GM19193 (cell line): ENCODE measurements around the gene PDE8B.

Experiments used
- POLR2A ChIP-seq: IDR thresholded peaks from 4 replicates; pipeline ENCODE4 v1.6.1; 2011; ENCODE audit not compliant: insufficient read depth, insufficient read length; ENCODE audit errors: extremely low read depth

PDE8B gene

DNA sequence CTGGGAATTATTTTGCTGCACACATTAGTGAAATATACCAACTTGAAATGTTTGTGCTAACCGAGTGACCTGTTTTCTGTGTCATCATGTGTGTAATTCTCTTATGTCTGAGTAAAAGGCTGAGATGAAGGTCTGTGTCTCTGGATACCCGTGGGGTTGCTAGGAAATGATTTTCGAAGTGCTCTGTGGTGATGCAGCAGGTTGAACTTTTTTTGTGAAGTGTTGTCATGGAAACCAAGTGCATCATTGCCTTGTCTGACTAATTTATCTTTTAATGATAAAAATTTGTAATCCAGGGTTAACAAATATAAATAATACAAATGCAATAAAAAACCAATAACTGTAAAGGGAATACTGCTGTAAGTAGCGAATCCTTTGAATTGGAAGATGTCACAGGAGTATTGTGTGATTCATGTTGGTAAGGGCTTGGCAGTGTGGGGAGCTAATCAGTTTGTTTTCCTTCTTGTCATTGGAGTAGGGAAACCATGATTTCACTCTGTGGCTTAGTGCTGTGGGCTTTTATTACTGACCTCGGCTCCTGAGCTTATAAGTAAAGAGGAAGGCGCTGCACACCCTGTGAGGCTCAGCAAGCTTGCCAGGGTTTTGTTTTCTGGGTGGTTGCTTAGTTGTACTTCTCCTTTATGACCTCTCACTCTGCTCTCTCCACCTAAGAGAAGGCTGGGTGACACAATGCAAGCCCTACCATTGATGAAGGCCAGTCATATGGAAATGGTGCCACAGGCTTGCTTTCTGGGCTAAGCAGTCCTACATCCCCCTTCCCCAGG, 22.3 kb downstream of the PDE8B start:
- TF ChIP-seq POLR2A = no peak

DNA sequence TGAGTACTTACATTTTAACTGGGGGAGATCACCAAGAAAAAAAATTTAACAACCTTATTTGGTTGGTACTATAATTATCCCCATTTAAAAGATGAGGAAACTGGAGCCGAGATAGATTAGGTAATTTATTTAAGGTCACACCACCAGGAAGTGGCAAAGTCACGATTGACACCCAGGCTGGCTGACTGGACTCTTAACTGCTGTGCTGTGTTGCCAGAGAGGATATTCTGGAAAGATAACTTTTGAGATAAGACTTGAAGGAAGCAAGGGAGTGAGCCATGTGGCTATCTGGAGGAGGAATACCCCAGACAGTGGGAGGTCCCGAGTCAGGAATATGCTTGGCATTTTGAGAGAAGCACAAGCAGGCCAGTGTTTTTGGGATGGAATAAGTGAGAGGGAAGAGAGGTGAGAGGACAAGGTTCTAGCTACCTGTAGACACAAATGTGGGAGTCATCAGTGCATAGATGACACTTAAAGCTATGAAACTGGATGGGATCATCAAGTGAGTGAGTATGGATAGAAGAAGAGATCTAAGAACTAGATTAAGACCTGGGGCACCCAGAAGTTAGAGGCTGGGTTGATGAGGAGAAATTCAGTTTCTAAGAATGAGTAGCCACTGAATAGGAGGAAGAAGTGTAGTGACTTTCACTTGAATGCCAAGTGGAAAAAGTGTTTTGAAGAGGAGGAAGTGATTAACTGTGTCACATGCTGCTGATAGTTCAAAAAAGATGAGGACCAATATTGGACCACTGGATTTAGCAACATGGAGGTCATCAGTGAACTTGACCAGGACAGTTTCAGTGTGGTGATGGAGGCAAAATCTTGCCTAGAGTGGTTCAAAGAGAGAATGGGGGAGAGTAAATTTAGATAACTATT, 25.6 kb downstream of the PDE8B start:
- no peak for TF ChIP-seq POLR2A

DNA sequence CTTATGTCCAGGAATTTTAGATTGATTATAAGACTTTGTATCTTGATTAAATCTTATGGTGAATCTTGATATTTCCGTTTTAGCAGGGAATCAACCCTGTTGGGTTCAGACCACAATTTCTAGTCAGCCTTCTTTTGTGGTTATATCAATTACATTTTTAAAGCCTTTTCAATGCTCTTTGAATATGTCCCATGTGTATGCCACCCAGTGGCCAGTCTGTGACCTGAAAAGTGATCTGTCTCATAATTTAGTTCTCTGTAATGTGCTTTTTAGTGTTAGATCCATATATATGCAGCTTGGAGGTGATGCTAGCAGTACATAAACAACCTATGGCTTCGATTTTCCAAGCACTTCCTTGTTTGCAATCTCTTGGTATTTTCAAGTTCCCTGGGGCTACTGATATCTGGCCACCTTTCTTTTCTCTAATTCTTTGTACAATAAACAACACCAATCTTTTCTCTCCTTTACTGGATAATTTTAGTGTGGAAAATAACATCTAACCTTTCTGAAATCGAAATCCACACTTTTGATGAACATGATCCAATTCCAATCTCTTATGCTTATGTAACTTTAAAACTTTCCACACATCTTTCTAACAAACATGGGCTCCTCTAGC, 28.8 kb downstream of the PDE8B start:
- TF ChIP-seq POLR2A = no peak

DNA sequence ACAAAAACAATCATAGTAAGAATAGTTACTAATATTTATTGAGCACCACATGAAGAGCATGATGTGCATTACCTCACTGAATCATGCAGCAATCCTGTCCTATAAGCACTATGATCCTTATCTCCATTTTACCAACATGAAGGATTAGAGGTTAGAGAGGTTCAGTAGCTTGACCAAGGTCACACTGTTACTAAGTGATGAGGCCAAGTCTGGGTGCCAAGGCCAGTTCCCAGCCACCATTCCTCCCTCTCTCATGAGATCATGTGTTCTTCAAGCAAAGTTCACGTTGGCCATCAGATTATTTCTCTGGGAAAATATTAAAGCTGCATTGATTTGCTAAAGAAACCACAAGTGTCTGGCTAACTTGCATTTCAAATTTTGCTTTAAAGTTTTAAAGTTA, 31.0 kb downstream of the PDE8B start:
- TF ChIP-seq POLR2A = no peak

DNA sequence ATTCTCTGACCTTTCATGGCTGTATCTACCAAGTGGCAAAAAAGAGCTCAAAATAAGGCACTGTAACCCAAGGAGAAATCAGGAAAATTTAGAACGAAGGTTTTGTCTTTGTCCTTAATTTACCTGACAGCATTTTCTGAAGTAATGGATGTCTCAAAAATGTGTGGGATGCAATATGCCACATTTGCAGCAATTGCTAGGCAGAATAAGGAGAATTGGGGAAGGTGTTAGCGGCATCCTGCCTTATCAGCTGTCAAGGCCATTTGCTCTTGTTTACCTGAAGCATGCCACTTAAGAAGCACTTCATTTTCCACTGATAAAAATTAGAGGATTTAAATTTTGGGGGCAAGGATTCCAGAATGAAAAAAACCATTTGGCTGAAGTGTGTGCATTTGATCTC, 39.0 kb downstream of the PDE8B start:
- TF ChIP-seq POLR2A = no peak

DNA sequence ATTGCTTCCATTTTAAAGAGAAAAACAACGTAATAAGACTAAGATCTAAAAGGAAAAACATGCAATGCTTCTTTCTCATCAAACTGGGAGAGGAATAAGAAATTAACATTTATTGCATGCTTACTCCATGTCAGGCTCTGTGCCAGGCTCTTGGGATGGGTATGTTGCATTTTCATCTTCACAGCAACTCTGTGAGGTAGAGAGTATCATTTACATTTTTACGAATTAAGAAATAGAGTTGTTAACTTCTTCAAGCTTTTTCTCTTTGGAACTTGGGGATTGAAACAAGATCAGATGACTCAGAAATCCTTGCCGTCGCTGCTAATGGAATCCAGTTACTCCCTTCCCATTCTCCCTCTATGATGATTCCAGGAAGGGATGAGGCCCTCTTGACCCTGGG, 39.5 kb downstream of the PDE8B start:
- TF ChIP-seq POLR2A = no peak

DNA sequence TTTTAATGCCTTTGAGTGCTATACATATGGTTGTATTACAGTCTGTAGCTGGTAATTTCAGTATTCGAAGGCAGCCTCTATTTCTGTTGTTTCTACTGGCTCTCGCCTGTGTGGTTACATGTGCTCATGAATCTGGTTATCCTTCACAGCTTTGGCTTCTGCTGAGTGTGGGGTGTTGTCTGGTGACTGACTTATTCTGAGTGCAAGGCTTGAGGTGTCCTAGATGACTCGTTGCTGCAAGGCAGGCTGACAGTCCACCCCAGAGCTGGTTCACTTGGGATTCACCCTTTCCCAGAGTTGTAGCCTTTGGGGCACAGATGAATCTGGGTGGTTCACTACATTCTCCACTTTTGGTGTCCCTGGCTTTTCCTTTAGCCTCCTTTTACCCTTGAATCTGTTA, 41.4 kb downstream of the PDE8B start:
- no peak for TF ChIP-seq POLR2A

DNA sequence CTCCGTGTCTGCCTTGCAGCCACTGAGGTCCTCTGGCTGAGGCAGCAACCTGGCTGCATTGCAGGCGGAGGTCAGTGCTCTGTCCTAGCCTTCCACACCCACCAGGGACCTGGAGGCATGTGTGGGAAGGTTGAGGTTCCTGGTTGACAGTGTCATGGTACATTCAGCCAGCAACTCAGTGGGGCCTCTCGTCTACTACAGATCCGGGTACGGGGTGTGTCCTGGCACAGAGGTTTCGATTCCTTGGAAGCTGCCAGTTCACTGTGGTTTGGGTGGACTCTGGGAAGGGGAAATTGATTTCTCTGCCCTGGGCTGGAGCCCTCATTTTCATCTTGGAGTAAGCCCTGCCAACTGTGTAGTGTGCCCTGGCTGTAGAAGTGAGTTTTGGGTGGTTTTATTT, 45.1 kb downstream of the PDE8B start:
- no peak for TF ChIP-seq POLR2A

DNA sequence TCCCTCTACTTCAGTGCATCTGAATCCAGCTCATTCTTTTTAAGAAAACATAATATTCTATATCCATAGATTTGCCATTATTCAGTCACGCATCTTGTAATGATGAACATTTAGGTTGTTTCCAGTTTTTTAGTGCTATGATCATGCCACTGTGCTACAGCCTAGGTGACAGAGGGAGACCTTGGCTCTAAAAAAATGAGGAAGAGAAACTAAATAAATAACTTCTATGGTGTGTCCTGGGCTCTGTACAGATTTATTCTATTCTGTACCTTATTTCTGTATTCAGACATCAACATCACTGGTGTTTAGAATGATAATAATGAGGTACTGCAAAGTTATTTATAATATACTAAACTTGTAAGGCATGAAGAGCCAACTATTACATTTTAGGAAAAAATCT, 45.9 kb downstream of the PDE8B start:
- TF ChIP-seq POLR2A = no peak

DNA sequence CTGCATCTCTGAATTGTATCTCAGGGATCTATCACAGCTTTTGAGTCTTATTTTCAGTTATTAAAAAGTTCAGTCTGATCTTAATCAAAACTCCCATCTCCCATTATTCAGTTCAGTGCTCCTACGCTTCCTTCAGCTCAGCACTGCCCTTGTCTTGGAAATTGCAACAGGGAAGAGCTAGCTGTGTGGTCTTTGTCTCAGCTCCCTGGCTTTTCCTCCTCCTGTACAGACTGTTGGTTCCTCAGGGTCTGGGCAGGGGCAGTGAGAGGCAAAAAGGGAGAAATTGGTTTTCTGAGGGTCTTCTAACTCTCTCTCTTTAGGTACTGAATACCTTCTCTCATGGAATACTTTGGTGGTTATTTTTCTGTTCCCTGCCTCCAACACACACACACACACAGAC, 48.2 kb downstream of the PDE8B start:
- TF ChIP-seq POLR2A = no peak

DNA sequence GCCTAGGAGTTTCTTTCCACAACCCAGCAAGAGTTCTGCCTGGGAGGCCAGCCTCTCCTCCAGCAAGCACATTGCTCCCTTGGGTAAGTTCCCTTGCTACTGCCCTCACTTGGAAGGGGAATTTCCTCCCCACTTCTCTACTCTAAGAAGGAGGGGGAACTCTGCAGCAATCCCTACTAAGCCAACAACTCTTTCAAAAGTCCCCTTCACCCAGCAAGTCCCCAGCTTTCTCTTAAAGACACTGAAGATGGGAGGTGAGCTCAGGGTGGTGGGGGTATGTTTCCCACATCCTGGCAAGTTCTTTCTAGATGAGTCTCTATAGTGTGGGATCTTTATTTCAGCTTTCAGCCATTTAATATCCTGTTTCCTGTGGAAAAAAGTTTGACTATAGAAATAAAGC, 49.0 kb downstream of the PDE8B start:
- no peak for TF ChIP-seq POLR2A

DNA sequence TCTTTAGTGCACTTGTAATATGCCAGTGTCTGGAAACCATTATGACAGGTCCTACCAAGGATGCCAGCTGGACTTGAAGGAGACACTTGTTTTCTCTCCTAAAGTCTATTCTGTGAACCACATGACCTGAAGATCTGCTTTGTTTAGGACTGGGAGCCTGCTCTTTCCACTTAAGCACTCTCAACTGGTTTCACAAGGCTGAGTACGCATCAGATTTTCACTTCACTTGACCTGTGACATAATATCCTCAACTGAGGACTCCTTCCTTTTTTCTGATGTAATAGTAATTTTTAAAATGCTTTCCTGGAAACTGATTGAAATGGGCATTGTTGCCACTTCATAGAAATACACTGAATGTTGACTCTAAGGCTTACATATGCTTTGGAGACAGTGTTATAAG, 52.2 kb downstream of the PDE8B start:
- no peak for TF ChIP-seq POLR2A

DNA sequence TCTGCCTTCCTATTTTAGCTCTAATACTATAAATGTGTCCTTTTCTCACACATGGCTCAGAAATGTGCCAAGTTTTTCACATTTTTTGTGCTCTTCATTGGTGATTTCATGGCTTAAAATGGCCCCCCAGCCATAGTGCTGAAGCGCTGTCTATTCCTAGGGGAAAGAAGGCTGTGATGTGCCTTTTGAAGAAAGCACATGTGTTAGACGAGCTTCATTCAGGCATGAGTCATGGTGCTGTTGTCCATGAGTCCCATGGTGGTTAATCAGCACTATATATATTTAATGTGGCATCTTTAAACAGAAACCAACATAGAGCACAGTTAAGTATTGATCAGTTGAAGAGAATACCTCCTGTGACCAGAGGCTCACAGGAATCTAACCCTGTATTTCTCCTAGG, 55.8 kb downstream of the PDE8B start:
- TF ChIP-seq POLR2A = no peak

DNA sequence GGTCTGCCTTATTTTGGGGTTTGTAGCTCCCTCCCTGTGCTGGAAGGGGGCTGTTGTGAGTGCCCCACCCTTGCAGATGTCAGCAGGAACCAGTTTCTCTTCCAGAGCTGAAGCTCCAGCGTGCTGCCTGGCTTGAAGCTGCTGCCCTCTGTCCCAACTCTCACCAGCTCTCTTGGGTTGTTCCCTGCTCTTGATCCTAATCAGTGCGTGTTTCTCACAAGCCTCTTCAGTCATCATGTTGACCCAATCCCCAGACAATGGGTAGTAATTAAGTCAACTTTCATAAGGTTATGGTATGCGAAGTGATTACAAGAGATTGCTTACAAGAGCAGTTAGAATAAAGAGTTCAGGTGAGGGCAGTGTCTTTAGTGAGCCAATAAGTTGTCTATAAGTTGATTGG, 57.0 kb downstream of the PDE8B start:
- TF ChIP-seq POLR2A = no peak

DNA sequence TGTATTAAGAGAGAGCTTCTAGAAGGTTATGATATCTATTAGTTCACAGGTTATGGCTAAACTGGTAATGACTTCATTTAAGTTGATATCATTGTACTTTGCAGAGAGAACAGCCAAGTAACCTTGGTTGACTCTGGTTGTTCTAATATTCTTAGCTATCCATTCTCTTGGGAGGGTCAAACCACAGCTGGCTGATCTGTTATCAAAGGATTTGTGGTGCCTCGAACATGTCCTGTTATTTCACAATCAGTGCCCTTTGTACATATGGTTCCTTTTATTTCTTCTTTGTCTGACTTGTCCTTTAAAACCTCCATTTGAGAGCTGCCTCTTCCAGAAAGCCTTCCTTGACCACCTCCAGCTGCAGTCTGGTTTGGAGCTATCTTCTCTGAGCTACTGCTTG, 61.7 kb downstream of the PDE8B start:
- no peak for TF ChIP-seq POLR2A

DNA sequence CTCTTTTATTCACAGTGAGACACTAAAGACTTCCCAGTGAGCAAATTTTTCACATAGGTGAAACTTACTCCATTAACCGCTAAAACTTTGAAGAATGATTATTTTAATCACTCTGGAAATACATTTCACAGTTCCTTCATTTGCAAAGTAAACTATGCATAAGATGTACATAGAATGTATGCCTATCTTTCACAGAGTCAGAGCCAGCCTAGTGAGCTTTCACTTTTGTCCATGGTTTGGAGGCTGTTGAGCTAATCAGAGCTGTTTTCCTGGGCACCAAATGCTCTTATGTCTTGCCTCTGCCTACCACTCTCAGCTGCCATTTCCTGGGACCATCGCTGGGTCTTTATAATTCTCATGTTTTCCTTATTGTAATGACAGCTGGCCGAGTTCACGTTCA, 67.3 kb downstream of the PDE8B start:
- TF ChIP-seq POLR2A = no peak
